HG03103 (cell line): ENCODE data around the gene GSTA3.
"Not testable (repeated sequence)": the region's sequence is repeated elsewhere in the genome, so short reads cannot be mapped to it uniquely, and the experiment has no call there.

Experiments
- ATAC-seq: cut with Tn5 transposase; IDR thresholded peaks from one replicate; pipeline ENCODE4 v1.9.1; 2021; ENCODE audit warnings: low read depth; ENCODE audit not compliant: unreplicated experiment

Gene GSTA3

GRCh38 chr6:52909531-52909930, at the start of gene GSTA3:
GSTA3 (minus strand) TSS chr6:52909698; CDS start chr6:52905834, 3,864 bp downstream.
- no peak for ATAC-seq

GRCh38 chr6:52958546-52959255, 49.2 kb upstream of the GSTA3 start:
- ATAC-seq, result no peak

GRCh38 chr6:52955871-52956270, 46.4 kb upstream of the GSTA3 start:
- ATAC-seq, result no peak

- ATAC-seq, result no peak
These were observed 44.7 kb upstream of the GSTA3 start for GRCh38 chr6:52953911-52954839.

- no peak for ATAC-seq
These were observed 36.8 kb upstream of the GSTA3 start for GRCh38 chr6:52946306-52946705.

- not testable (repeated sequence) for ATAC-seq
These were observed 33.3 kb upstream of the GSTA3 start for GRCh38 chr6:52942821-52943220.

GRCh38 chr6:52942221-52942620, 32.7 kb upstream of the GSTA3 start:
- ATAC-seq, result no peak

GRCh38 chr6:52937908-52938307, 28.4 kb upstream of the GSTA3 start:
- no peak for ATAC-seq

- no peak for ATAC-seq
These were observed 24.3 kb upstream of the GSTA3 start for GRCh38 chr6:52933778-52934177.

GRCh38 chr6:52931351-52931750, 21.9 kb upstream of the GSTA3 start:
- ATAC-seq, result no peak

GRCh38 chr6:52929321-52930164, 20.0 kb upstream of the GSTA3 start:
- no peak for ATAC-seq

- no peak for ATAC-seq
These were observed 18.0 kb upstream of the GSTA3 start for GRCh38 chr6:52927451-52927850.

- ATAC-seq, result no peak
These were observed 16.7 kb upstream of the GSTA3 start for GRCh38 chr6:52925919-52926792.

GRCh38 chr6:52925042-52925441, 15.5 kb upstream of the GSTA3 start:
- ATAC-seq, result no peak

- not testable (repeated sequence) for ATAC-seq
These were observed 14.2 kb upstream of the GSTA3 start for GRCh38 chr6:52923689-52924088.

- ATAC-seq, result no peak
These were observed 12.7 kb upstream of the GSTA3 start for GRCh38 chr6:52922161-52922560.

- no peak for ATAC-seq
These were observed 12.2 kb upstream of the GSTA3 start for GRCh38 chr6:52921743-52922142.

GRCh38 chr6:52919511-52919910, 10.0 kb upstream of the GSTA3 start:
- not testable (repeated sequence) for ATAC-seq

- ATAC-seq, result not testable (repeated sequence)
These were observed 9.3 kb upstream of the GSTA3 start for GRCh38 chr6:52918771-52919170.
